ENCODE data around the gene UNCX.
A peak's percentile ranks its signal among the peaks of the same experiment; 100 is the strongest.

UNCX gene

DNA sequence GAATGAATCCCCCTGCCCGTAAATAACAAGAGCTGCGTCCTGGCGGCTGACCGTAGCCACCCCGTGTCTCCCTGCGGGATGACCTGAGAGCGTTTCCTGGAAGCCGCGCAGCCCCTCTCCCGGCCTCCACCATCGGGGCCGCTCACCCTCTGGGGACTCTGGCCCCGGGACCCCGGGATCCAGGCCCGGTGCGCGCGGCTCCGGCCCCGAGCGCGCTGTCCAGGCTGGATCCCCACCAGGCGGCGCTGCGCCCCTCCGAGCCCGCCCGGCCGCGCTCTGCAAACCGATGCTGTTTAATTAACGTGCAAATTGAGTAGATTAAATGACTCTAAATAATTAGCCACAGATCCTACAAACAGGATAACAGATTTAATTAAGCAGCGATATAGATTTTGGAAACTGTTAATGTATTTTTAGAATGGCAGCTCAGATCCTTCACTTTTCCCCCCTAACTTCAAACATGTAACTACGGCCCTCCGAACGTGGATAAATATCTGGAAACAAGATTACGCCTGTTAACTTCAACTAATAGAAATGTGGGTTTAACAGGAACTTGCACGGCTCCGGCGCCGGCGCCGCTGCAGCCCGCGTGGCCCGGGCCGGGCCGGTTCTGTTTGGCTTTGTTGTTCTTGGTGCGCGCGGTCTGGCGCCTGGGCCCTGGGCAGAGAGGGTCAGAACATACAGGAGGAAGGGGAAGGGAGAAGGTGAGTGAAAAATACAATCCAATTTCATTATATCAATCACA is 7.1 kb upstream of the UNCX start:
- peaks cover 77% of the 10 kb centered on the region for H3K27me3 Mint-ChIP-seq
- H3K4me3 Mint-ChIP-seq: no peak overlapping the region
- no peaks in the 10 kb centered on the region for H3K9me3 Mint-ChIP-seq
- H3K27ac Mint-ChIP-seq: no peak overlapping the region
- no peak for ATAC-seq
- no peaks in the 10 kb centered on the region for H3K4me1 Mint-ChIP-seq
- H3K36me3 Mint-ChIP-seq: no peaks in the 10 kb centered on the region

DNA sequence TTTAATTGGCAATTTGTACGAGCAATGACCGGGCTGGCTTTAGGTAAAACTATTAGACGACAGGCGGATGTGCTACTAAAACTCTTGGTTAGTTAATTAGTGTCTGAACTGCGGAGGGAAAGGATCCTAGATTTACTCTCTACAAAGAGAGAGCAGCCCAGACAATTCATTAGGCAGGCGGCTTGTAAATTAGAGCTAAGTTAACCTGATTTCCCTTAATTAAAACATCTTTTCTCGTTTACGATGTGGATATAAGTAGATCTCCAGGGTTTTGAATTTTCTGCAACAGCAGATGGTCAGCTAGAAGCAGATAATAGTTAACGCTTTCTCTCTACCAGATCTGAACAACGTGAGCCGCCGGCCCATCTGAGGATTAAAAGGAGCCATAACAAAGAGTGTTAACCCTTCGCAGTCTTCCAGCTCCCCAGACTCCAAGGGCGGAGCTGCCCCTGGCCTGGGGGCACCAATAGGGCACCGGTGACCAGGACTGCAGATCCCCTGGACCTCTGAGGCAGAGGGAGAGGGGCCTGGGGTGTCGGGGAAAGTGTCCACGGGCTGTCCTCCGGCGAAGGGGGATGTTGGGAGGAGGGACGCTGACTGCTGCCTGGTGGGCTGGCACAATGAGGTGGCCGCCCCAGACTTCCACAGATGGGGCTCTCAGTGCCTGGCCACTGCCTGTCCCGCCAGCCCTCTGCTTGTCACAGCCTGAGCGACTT is 6.3 kb upstream of the UNCX start:
- Mint-ChIP-seq H3K27ac (no peak overlapping the region), H3K9me3 (no peaks in the 10 kb centered on the region), H3K27me3 (peaks cover 77% of the 10 kb centered on the region), H3K4me1 (no peaks in the 10 kb centered on the region), H3K4me3 (no peak overlapping the region), H3K36me3 (no peaks in the 10 kb centered on the region)
- ATAC-seq: no peak

DNA sequence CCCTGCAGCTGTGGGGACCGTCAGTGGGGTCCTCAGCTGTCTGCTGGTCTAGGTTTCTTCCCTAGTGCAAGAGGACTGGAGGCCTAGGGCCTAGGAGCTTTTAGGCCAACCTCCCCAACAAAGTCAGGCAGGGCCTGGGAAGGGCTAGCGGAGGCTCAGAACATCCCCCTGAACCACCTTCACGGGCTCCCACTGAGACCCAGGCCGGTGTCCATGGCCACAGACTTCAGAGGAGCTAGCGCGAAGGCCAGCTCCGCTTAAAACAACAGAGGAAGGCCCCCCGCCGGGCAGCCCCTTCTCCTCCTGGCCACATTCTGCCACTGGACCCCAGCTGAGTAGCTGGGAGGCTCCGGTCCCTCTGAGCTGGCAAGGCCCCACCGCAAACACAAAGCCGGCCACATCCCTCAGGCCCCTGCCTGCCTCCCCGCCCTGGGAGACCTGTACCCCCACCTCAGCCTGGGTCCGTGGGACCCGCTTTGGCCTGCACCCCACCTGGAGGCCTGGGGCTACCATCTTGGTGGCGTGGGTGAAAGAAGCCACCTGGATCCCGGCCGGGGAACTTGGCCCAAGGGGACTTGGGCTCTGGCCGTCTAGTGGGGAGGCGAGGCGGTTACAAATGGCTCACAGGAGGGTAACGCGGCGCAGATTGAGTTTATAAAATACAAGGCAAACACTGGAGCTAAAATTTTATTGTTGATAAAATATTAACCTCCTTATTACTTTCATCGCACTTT is 5.4 kb upstream of the UNCX start:
- Mint-ChIP-seq H3K27me3 (peaks cover 77% of the 10 kb centered on the region), H3K27ac (no peak overlapping the region), H3K4me1 (no peaks in the 10 kb centered on the region), H3K4me3 (no peak overlapping the region), H3K9me3 (no peaks in the 10 kb centered on the region), H3K36me3 (no peaks in the 10 kb centered on the region)
- ATAC-seq: no peak

DNA sequence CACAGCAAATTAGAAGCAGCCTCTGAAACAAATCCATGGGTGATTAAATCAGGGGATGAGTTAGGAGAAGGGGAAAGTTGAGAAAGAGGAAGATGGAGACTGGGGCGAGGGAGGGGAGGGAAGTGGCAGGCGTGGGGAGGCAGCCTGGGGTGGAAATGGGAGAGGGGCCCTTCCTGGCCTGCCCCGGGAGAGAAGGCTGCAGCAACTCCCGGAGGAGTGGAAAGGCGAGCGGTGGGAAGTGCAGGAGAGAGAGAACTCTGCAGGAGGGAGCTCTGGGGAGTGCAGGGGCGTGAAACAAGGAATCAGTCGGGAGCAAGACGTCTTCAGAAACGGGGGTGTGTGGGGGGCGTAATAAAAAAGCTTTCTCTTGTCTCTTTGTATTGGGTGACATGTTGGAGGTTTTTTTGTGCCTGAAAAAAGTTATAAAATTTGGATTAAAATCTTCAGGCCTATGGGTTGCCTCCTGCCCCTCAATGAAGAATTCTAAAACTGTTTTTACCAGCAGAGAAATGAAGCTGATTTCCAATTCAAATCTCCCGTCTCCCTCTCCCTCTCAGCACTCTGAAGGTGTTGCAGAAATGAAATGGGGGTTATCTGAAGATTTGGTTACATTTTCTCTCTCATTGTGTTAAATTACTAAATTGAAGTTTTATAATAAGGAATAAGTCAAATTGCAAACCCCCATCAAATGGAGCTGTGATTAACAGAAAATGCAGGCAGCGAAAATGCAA is 4.7 kb upstream of the UNCX start:
- ATAC-seq: no peak
- H3K36me3 Mint-ChIP-seq: no peaks in the 10 kb centered on the region
- H3K27me3 Mint-ChIP-seq: peaks cover 75% of the 10 kb centered on the region
- H3K9me3 Mint-ChIP-seq: no peaks in the 10 kb centered on the region
- no peak overlapping the region for H3K4me3 Mint-ChIP-seq
- H3K27ac Mint-ChIP-seq: no peak overlapping the region
- no peaks in the 10 kb centered on the region for H3K4me1 Mint-ChIP-seq

DNA sequence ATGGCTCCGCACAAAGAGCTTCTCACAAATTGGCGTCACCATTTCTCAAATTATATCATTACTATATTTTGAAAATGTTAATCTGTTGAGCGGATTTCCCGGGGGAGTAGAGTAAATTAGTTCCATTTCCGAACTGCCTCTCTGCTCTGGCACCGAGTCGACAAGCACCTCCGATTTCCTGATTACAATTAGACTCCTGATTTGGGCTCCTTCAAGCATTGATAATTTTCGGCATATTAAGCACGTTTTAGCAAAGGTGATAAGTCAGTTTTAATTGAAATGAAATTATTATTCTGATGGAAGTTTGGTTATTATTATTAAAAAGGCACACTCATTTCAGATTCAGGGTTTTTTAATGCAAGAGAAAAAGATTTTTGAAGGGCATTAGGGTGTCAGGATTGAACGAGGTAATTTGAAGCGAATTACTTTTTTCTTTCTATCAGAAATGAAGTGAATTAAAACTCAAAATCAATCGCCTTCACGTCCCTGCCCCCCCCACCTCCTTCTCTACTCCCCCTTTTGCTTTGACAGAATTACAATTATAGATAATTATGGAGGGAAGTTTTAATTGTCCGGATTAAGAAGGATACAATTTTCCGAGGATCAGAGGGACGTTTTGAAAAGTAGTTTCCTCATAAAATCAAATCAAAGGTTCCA is 4.0 kb upstream of the UNCX start:
- Mint-ChIP-seq H3K4me3 (no peak overlapping the region), H3K27me3 (peaks cover 68% of the 10 kb centered on the region), H3K9me3 (no peaks in the 10 kb centered on the region), H3K4me1 (no peaks in the 10 kb centered on the region), H3K36me3 (no peaks in the 10 kb centered on the region), H3K27ac (no peak overlapping the region)
- ATAC-seq: no peak

DNA sequence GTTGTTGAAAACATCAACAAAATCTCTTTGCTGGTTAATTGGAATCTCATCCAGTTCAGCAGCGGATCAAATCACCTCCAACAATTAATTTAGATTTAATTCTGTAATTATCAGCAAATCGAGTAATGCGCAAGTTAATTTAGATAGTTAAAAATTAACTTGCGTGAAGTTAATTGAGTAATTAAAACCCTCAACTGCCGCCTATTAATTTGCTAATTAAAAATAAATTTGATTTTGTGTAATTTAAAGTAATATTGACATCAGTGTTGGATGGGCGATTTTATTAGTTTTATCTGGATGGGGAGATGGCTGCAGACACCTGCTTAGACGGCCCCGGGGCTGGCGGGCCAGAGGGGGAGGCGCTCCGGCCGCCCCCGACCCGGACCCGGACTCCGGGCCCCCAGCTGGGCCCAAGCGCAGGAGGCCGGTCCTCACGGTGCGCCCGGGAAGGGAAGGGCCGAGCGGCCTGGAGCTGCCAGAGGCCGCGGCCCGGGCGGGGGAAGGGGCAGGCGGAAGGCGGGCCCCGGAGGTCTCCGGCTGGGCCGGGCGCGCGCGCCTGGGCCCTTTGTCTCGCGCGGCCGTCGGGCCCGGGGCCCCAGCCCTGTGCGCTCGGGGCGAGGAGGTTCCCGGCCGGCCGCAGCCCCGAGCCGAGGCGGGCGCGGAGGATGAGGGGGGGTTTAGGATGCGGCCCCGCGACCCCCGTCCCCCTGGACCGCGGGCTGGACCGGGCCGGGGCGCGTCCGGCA is 3.3 kb upstream of the UNCX start:
- Mint-ChIP-seq H3K27ac (no peak overlapping the region), H3K27me3 (peaks cover 67% of the 10 kb centered on the region), H3K4me3 (no peak overlapping the region), H3K4me1 (no peaks in the 10 kb centered on the region), H3K36me3 (no peaks in the 10 kb centered on the region), H3K9me3 (no peaks in the 10 kb centered on the region)
- no peak for ATAC-seq

DNA sequence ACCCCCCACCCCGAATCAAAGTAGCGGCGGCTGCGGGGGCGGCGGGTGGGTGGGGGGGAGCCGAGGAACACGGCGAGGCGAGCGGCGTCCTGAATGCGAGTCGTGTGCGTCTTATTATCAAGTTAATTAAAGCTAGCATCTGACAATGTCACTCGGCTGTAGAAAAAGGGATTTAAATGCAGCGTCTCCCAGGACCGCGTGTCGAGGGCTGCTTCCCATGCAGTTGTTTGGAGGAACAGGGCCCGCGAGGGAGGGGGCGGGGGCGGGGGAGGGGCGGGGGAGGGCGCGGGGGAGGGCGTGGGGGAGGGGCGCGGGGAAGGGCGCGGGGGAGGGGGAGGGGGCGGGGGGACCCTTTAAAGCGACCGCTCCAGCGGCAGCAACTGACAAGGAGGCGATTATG is 2.7 kb upstream of the UNCX start:
- Mint-ChIP-seq H3K9me3 (no peaks in the 10 kb centered on the region), H3K4me3 (no peak overlapping the region)
- no peak for ATAC-seq

DNA sequence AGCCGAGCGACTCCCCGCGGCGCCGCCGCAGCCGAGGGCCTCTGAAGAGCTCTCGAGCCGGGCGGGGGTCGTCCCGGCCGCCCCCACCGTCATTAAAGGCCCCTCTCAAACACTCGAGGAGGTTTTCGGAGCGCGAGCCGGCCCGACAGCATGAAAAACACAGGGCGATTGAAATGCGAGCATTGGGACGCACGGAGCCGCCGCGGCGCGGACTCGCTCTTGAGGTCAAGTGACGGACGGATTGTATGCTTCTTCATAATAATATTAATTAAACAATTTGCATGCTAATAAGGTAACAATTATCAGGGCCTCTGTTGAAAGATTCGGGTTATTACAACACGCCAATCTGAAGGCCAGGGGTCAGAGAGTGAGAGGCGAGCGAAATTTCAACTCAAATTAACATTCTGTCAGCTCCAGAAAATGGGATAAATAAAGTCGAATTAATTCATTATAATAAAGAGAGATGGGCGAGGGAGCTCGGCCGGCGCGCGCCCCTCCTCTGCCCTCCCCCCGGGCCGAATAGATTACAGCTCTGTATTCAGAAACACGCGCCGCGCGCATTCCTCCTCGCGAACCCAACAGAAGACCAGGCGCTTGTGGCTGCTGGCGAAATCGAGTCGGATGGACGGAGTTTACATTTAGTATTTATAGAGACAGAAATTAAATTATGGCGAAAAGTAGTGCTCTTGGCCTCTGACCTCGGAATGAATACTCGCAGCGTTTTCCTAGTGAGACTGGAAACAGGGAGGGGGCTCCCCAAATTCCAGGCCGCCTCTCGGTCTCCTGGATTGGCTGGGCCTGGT is 2.1 kb upstream of the UNCX start:
- H3K9me3 Mint-ChIP-seq: no peaks in the 10 kb centered on the region
- H3K27me3 Mint-ChIP-seq: peaks cover 67% of the 10 kb centered on the region
- no peak overlapping the region for H3K4me3 Mint-ChIP-seq
- ATAC-seq: no peak
- no peaks in the 10 kb centered on the region for H3K4me1 Mint-ChIP-seq
- H3K36me3 Mint-ChIP-seq: no peaks in the 10 kb centered on the region
- no peak overlapping the region for H3K27ac Mint-ChIP-seq

More for the DNA sequence above, 2.7 kb upstream of the UNCX start:
- peaks cover 67% of the 10 kb centered on the region for H3K27me3 Mint-ChIP-seq
- H3K27ac Mint-ChIP-seq: no peak overlapping the region
- no peaks in the 10 kb centered on the region for H3K4me1 Mint-ChIP-seq
- no peaks in the 10 kb centered on the region for H3K36me3 Mint-ChIP-seq

DNA sequence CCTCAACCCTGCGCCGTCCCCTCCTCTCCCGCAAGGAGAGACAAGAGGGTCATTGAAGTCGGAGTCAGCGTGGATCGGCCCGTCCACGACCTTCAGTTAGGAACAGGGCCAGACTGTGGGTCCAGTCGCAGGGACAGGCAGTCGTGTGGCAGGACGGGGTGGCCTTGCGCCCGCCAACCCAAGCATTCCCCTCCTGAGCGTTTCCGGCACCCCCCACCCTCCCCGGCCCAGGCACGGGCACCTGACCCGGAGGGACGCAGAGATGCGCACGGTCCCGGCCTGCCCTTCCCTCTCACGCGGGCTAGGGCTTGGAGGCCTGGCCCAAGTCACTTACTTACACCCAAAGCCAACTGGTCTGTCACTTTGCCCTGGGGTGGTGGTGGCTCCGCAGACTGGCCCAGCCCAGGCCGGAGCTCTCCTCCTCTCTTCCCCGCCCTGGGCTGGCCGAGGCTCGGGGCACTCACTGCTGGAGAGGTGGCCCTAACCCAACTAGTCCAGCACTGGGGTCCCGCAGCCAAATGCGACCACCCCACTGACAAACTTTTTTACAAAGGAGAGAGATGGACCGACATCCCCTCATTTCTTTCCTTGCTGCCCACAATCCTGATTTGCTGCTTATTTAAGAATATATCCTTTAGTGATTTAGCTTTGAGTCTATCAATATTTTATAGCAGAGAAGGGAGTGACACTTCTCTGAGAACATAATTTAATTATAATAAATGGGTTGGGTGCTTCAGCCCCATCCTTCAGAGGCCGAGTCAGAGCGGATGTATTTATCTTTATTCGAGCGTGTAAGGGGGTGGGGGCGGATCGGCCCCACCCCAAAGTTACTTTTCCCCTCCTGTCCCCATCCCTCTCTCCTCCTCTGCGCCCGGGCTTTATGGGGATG is 1.2 kb upstream of the UNCX start:
- H3K4me1 Mint-ChIP-seq: no peaks in the 10 kb centered on the region
- H3K36me3 Mint-ChIP-seq: no peaks in the 10 kb centered on the region
- ATAC-seq: no peak
- peak overlapping the region; percentile 16 for H3K4me3 Mint-ChIP-seq
- H3K27me3 Mint-ChIP-seq: peaks cover 63% of the 10 kb centered on the region
- no peaks in the 10 kb centered on the region for H3K9me3 Mint-ChIP-seq
- no peak overlapping the region for H3K27ac Mint-ChIP-seq

DNA sequence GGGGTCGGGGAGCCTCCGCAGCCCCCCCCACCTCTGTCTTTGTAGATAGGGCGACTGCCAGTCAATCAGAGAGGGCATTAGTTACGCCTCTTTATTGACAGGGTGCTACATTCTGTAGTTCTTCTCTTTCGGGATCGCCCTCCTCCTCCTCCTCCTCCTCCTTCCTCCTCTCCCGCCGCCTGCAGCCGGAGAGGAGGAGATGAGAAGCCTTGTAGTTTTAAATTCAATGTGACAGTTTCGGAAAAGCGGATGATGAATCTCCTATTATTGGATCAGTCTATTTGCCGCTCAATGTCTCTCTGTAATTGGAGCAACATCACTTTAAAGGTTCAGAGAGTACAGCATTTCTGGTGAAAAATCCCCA is 587 bp upstream of the UNCX start:
- Mint-ChIP-seq H3K27me3 (peaks cover 57% of the 10 kb centered on the region), H3K36me3 (no peaks in the 10 kb centered on the region), H3K4me3 (peak overlapping the region; percentile 16), H3K27ac (no peak overlapping the region), H3K9me3 (no peaks in the 10 kb centered on the region), H3K4me1 (no peaks in the 10 kb centered on the region)
- no peak for ATAC-seq

DNA sequence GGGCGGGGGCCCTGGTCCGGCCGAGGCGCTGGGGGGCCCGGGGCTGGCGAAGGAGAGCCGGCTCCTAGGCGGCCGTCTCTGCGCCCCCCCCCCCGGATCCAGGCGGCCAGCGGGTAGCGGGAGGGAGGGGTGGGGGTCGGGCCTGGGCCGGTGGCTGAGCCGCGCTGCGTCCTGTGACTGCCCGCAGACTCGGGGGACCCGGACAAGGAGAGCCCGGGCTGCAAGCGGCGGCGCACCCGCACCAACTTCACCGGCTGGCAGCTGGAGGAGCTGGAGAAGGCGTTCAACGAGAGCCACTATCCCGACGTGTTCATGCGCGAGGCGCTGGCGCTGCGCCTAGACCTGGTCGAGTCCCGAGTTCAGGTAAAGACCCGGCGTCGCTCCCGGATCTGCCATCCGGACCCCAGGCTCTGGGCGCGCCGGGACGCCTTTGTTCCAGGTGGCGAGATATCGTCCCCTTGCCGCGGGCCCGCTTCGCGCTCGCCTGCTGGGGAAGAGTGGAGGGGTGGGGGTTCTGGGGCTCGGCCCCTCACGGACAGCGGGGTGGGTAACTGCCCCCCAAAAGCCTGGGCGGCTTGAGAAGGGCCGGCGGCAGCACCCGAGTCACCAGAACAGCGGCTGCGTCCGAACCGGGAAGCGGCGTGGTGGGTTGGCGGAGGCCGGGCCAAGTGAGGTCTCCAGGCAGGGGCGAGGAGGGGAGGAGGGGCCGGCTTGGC is 819 bp downstream of the UNCX start:
- no peaks in the 10 kb centered on the region for H3K4me1 Mint-ChIP-seq
- no peaks in the 10 kb centered on the region for H3K36me3 Mint-ChIP-seq
- peaks cover 58% of the 10 kb centered on the region for H3K27me3 Mint-ChIP-seq
- no peak overlapping the region for H3K4me3 Mint-ChIP-seq
- ATAC-seq: no peak
- no peaks in the 10 kb centered on the region for H3K9me3 Mint-ChIP-seq
- no peak overlapping the region for H3K27ac Mint-ChIP-seq

DNA sequence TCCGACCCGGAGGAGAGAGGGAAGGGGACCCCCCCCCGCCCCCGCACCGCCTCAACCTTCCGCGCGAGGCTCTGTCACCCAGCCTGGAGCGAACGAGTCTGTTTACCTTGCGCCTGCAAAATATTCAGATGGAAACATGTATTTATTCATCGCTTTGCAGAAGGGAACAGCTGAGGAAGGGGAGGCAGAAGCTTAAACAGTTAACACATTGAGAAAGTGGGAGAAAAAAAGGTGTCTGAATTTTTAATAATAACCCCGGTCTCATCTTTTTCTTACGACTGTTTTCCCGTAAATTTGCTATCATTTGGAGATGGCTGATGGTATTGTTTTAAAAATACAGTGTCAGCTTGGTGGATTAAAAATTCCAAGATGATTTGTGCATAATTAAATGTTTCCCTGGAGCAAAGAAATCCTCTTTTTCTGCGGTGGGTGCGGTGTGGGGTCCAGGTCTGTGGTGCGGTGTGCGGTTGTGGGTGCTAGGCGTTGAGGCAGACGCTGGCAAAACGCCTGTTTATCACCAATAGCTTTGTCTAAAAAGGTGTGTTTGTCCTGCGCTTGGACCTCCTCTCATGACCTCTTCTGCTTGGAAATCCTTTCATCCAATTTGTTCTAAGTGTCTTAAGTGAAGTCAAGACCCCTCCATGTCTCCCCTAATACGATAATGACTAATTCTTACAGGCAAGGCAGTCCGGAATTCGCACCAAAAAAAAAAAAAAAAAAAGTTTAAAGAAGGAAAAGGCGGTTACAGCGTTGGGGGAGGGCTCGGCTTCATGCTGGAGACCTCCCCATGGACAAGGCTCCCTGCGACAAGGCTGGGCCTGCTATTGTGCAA is 1.6 kb downstream of the UNCX start:
- Mint-ChIP-seq H3K4me1 (no peaks in the 10 kb centered on the region), H3K4me3 (no peak overlapping the region), H3K27ac (peak overlapping the region; percentile 40), H3K9me3 (no peaks in the 10 kb centered on the region), H3K36me3 (no peaks in the 10 kb centered on the region), H3K27me3 (peaks cover 66% of the 10 kb centered on the region)
- no peak for ATAC-seq
